Measurements from ENCODE around the gene SELENOP. TPM values are rescaled to one million over a fixed set of nuclear protein-coding genes. Genes with fewer than 3 reads are reported as not detected.

The SELENOP gene
- total RNA-seq, 1 experiment from 2014 or later: 8.5 TPM

DNA sequence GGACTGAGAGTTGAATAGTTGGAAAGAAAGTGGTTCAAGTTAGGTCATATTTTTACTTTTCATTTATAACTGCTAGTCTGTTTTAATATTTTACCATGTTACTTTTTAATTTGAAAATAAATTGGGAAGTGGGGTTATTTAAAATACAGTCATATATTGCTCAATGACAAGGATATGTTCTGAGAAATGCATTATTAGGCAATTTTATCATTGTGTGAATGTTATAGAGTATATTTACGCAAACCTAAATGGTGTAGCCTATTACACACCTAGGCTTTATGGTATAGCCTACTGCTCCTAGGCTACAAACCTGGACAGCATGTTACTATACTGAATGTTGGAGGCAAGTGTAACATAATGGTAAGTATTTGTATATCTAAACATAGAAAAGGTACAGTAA, 49.9 kb downstream of the SELENOP start:
- H3K27ac Mint-ChIP-seq: no peak overlapping the region

More for the DNA sequence above, 49.9 kb downstream of the SELENOP start:
- Histone ChIP-seq H4K91ac (ENCODE audit: insufficient read length, low read depth, low read length) (no peak overlapping the region), H2AK5ac (ENCODE audit: insufficient read length, low read length) (no peak overlapping the region), H2BK120ac (ENCODE audit: low read depth, low read length, poor library complexity, severe bottlenecking) (no peak overlapping the region), H3K9me3 (ENCODE audit: control insufficient read depth, low read depth, low read length) (no peaks in the 10 kb centered on the region), H3K14ac (ENCODE audit: insufficient read depth, low read length) (no peak overlapping the region), H2BK15ac (ENCODE audit: low read depth, low read length) (no peak overlapping the region), H4K20me1 (ENCODE audit: control insufficient read depth, insufficient read depth, insufficient read length) (no peaks in the 10 kb centered on the region), H3K4ac (ENCODE audit: low read depth, low read length) (no peak overlapping the region), H3K23me2 (ENCODE audit: insufficient read length, low read depth, low read length, poor library complexity, severe bottlenecking) (no peaks in the 10 kb centered on the region), H3T11ph (ENCODE audit: low read length) (no peak overlapping the region), H3K79me2 (ENCODE audit: insufficient read depth, low read length) (no peaks in the 10 kb centered on the region), H3K27ac (ENCODE audit: insufficient read length, low read depth, low read length) (no peak overlapping the region), H3K4me1 (ENCODE audit: insufficient read depth, low read length) (0 out of 2 replicates have a peak, but pooled peaks cover 2% of the 10 kb centered on the region), H3K79me1 (ENCODE audit: insufficient read depth, low read depth, low read length, poor library complexity, severe bottlenecking) (no peaks in the 10 kb centered on the region), H2BK12ac (ENCODE audit: insufficient read length, low read depth, low read length) (no peak overlapping the region), H2BK5ac (ENCODE audit: insufficient read length, low read length) (no peak overlapping the region), H4K8ac (replicated peaks; ENCODE audit: insufficient read length, low read depth, low read length) (no peak overlapping the region), H3K4me2 (ENCODE audit: insufficient read depth, insufficient read length, low read length) (no peak overlapping the region), H3K18ac (ENCODE audit: insufficient read length, low read depth, low read length) (no peak overlapping the region), H3K23ac (ENCODE audit: insufficient read length, low read depth, low read length) (no peak overlapping the region), H3K27me3 (ENCODE audit: insufficient read depth, low read length) (no peaks in the 10 kb centered on the region), H2BK20ac (ENCODE audit: low read depth, low read length, poor library complexity, severe bottlenecking) (no peak overlapping the region), H3K9ac (ENCODE audit: extremely low read depth, insufficient read length, low read length) (no peak overlapping the region), H2AFZ (ENCODE audit: low read length) (no peak overlapping the region), H4K5ac (ENCODE audit: insufficient read length, low read depth, low read length) (no peak overlapping the region), H3K56ac (ENCODE audit: insufficient read length, low read depth, low read length) (no peak overlapping the region)
- Mint-ChIP-seq H3K4me3 (no peak overlapping the region), H3K4me1 (peaks cover 17 to 19% of the 10 kb centered on the region in 2 experiments), H3K36me3 (ENCODE audit: insufficient read depth in 1 of 3, low read depth in 3 of 3) (no peaks in the 10 kb centered on the region), H3K27me3 (ENCODE audit: low read depth) (no peaks in the 10 kb centered on the region), H3K9me3 (no peaks in the 10 kb centered on the region)
- DNase-seq: no peak
- WGBS (ENCODE audit: extremely low coverage, insufficient read length, low lambda C conversion rate): no CpG with 5 or more reads among the region's 1 CpG
- TF ChIP-seq, protein P1, sequence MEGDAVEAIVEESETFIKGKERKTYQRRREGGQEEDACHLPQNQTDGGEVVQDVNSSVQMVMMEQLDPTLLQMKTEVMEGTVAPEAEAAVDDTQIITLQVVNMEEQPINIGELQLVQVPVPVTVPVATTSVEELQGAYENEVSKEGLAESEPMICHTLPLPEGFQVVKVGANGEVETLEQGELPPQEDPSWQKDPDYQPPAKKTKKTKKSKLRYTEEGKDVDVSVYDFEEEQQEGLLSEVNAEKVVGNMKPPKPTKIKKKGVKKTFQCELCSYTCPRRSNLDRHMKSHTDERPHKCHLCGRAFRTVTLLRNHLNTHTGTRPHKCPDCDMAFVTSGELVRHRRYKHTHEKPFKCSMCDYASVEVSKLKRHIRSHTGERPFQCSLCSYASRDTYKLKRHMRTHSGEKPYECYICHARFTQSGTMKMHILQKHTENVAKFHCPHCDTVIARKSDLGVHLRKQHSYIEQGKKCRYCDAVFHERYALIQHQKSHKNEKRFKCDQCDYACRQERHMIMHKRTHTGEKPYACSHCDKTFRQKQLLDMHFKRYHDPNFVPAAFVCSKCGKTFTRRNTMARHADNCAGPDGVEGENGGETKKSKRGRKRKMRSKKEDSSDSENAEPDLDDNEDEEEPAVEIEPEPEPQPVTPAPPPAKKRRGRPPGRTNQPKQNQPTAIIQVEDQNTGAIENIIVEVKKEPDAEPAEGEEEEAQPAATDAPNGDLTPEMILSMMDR (conservative IDR thresholded peaks at IDR 0.05): no peak
